HG02840 (cell line): ENCODE results near the gene OSBPL1A.

Experiments
- ATAC-seq: cut with Tn5 transposase; IDR thresholded peaks from one replicate; pipeline ENCODE4 v1.9.1; 2021; ENCODE audit warnings: mild to moderate bottlenecking, moderate library complexity, moderate number of reproducible peaks; ENCODE audit not compliant: unreplicated experiment, low FRiP score

Gene OSBPL1A

GRCh38 chr18:24138409-24138788, 259.2 kb downstream of the OSBPL1A start:
- ATAC-seq = no peak

- ATAC-seq = no peak
These were observed 260.7 kb downstream of the OSBPL1A start for GRCh38 chr18:24136967-24137373.

- ATAC-seq = no peak
These were observed 267.1 kb downstream of the OSBPL1A start for GRCh38 chr18:24130494-24130893.

- ATAC-seq = no peak
These were observed 268.9 kb downstream of the OSBPL1A start for GRCh38 chr18:24128700-24129099.

- no peak for ATAC-seq
These were observed 269.9 kb downstream of the OSBPL1A start for GRCh38 chr18:24127735-24128134.

- ATAC-seq = no peak
These were observed 271.3 kb downstream of the OSBPL1A start for GRCh38 chr18:24126155-24126961.

GRCh38 chr18:24121625-24122024, 276.0 kb downstream of the OSBPL1A start:
- no peak for ATAC-seq

- ATAC-seq = no peak
These were observed 276.9 kb downstream of the OSBPL1A start for GRCh38 chr18:24120676-24121075.

- ATAC-seq = no peak
These were observed 278.7 kb downstream of the OSBPL1A start for GRCh38 chr18:24118750-24119577.

GRCh38 chr18:24115628-24116027, 282.0 kb downstream of the OSBPL1A start:
- ATAC-seq = no peak

GRCh38 chr18:24114924-24115549, 282.6 kb downstream of the OSBPL1A start:
- ATAC-seq = no peak

- no peak for ATAC-seq
These were observed 284.6 kb downstream of the OSBPL1A start for GRCh38 chr18:24112874-24113615.

- no peak for ATAC-seq
These were observed 285.2 kb downstream of the OSBPL1A start for GRCh38 chr18:24112464-24112863.
